Measurements from ENCODE around the gene ZNF345. TPM values are rescaled to one million over a fixed set of nuclear protein-coding genes. Genes with fewer than 3 reads are reported as not detected.

The ZNF345 gene
- total RNA-seq, 1 donor from 2014 or later, result 3.1 TPM

DNA sequence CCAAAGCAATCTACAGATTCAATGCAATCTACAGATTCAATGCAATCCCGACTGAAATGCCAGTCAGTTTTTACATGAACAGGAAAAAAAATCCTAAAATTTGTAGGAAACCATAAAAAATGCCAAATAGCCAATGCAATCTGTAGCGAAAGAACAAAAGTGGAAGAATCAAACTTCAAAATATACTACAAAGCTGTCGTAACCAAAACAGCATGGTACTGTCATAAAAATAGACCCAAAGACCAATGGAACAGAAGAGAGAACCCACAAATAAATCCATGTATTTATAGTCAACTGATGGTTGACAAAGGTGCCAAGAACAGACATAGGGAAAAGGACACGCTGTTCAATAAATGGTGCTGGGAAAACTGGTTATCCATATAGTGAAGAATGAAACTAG, 47.7 kb downstream of the ZNF345 start:
- Histone ChIP-seq H3K36me3 (ENCODE audit: control insufficient read depth, insufficient read depth, low read length) (no peaks in the 10 kb centered on the region), H3K4me3 (ENCODE audit: low read depth, low read length) (no peak overlapping the region), H3K27me3 (ENCODE audit: control insufficient read depth, insufficient read depth, low read length) (no peaks in the 10 kb centered on the region)
- TF ChIP-seq, protein P1, sequence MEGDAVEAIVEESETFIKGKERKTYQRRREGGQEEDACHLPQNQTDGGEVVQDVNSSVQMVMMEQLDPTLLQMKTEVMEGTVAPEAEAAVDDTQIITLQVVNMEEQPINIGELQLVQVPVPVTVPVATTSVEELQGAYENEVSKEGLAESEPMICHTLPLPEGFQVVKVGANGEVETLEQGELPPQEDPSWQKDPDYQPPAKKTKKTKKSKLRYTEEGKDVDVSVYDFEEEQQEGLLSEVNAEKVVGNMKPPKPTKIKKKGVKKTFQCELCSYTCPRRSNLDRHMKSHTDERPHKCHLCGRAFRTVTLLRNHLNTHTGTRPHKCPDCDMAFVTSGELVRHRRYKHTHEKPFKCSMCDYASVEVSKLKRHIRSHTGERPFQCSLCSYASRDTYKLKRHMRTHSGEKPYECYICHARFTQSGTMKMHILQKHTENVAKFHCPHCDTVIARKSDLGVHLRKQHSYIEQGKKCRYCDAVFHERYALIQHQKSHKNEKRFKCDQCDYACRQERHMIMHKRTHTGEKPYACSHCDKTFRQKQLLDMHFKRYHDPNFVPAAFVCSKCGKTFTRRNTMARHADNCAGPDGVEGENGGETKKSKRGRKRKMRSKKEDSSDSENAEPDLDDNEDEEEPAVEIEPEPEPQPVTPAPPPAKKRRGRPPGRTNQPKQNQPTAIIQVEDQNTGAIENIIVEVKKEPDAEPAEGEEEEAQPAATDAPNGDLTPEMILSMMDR (IDR thresholded peaks at IDR 0.05; ENCODE audit: insufficient read depth, low read length, poor library complexity, severe bottlenecking), result no peak
- no peak for DNase-seq (ENCODE audit: low read depth)

DNA sequence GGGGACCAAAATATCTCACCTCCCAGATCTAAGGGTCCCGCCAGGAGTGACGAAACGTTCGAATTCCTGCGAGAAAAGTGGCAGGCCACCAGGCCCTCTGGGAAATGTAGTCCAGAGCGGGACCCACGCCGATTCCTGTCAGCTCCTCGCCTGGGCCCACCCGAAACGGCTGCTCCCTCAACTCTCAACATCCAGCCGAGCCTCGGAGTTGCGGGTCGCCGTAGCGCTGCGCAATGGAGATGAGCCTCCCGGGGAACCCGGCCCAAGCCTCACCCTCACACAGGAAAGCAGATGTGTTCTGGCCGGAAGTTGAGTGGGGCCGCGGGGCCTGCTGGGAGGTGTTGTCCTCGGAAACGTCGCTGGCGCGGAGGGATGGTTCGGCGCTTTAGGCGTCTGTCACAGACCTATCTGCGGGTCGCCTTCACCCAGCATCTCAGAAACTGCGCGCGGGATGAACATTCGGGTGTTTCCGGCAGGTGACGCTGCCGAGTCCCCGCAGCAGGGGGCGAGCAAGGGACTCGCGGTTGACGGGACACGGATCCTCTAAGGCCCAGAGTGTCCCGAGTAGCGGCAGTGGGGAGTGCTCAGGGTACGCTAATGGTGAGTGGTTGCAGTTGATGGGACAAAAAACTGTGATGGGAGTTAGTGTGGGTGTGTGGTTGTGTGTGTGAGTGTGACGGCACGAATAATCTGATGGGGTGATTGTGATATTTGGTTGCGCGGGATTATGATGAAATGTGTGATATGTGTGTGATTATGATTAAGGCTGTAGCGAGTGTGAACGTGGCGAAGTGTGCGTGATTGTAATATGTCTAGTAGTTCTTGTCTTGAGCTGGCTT, 65.5 kb downstream of the ZNF345 start, which contains the start of the genes ZNF568 and ZNF829:
ZNF568 (plus strand) TSS at position 341 of the 839 bp plus-strand sequence. CDS start 6,439 bp downstream, outside the sequence.
ZNF829 (minus strand) TSS at position 300 of the 839 bp plus-strand sequence. CDS start 1,124 bp downstream, outside the sequence.
- TF ChIP-seq, protein P1 (IDR thresholded peaks at IDR 0.05; ENCODE audit: insufficient read depth, low read length, poor library complexity, severe bottlenecking), result peak; percentile 77
- no peaks in the 10 kb centered on the region for H3K27me3 ChIP-seq (ENCODE audit: control insufficient read depth, insufficient read depth, low read length)
- no peaks in the 10 kb centered on the region for H3K36me3 ChIP-seq (ENCODE audit: control insufficient read depth, insufficient read depth, low read length)
- peak; percentile 53 for DNase-seq (ENCODE audit: low read depth)
- peak within 1 kb of the TSS; percentile 87 for H3K4me3 ChIP-seq (ENCODE audit: low read depth, low read length)

DNA sequence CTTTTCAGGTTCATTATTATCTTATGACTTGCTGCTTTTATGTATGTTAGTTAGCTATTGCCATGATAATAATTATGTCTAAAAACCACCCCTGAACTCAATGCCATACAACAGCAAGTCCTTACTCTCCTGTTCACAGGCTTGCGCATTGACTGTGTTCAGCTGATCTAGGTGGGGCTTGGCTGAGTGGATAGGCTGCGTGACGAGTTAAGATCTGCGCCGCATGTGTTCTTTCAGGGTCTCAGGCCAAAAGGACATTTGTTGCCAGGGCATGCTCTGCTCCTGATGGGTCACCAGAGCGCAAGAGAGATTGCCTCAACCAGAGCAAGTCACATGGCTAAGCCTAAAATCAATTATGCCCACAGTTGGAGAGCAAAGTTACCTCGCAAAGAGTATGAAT, 66.3 kb downstream of the ZNF345 start:
- H3K4me3 ChIP-seq (ENCODE audit: low read depth, low read length), result peak overlapping the region; percentile 87
- DNase-seq (ENCODE audit: low read depth), result no peak
- TF ChIP-seq, protein P1 (IDR thresholded peaks at IDR 0.05; ENCODE audit: insufficient read depth, low read length, poor library complexity, severe bottlenecking), result no peak

DNA sequence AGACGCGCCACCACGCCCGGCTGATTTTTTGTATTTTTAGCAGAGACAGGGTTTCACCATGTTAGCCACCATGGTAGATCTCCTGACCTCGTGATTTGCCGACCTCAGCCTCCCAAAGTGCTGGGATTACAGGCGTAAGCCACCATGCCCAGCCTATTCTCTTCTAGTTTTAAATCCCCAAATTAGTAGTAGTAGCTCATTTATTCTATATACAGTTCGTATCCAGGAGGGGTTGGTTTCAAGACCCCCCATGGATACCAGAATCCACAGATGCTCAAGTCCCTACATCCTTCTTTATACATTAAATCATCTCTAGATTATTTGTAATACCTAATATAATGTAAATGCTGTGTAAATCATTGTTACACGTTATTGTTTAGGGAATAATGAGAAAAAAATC, 67.4 kb downstream of the ZNF345 start:
- no peak for DNase-seq (ENCODE audit: low read depth)
- Histone ChIP-seq H3K27me3 (ENCODE audit: control insufficient read depth, insufficient read depth, low read length) (no peaks in the 10 kb centered on the region), H3K4me3 (ENCODE audit: low read depth, low read length) (no peak overlapping the region), H3K36me3 (ENCODE audit: control insufficient read depth, insufficient read depth, low read length) (no peaks in the 10 kb centered on the region)
- TF ChIP-seq, protein P1 (IDR thresholded peaks at IDR 0.05; ENCODE audit: insufficient read depth, low read length, poor library complexity, severe bottlenecking), result no peak

More for the DNA sequence above, 66.3 kb downstream of the ZNF345 start:
- Histone ChIP-seq H3K36me3 (ENCODE audit: control insufficient read depth, insufficient read depth, low read length) (no peaks in the 10 kb centered on the region), H3K27me3 (ENCODE audit: control insufficient read depth, insufficient read depth, low read length) (no peaks in the 10 kb centered on the region)

Other genes with a start within 250 kb of the ZNF345 start
- gene ZNF382, start 245.6 kb upstream of the ZNF345 start, total RNA-seq, result 3.6 and 13.9 TPM in 2 replicates
- 9.4 and 12.5 TPM in 2 replicates for gene ZNF461, start 184.0 kb upstream of the ZNF345 start, total RNA-seq
- gene ZNF567, start 163.3 kb upstream of the ZNF345 start, total RNA-seq, result 7.7 and 7.9 TPM in 2 replicates
- gene ZNF850, start 78.1 kb upstream of the ZNF345 start, total RNA-seq, result 2.7 and 3.0 TPM in 2 replicates
- gene ZNF790, start 12.5 kb upstream of the ZNF345 start, total RNA-seq, result 2.8 and 3.6 TPM in 2 replicates
- gene ZNF829, start 65.4 kb downstream of the ZNF345 start, total RNA-seq, result 3.0 and 4.0 TPM in 2 replicates
- gene ZNF568, start 65.5 kb downstream of the ZNF345 start, total RNA-seq, result 5.7 and 6.8 TPM in 2 replicates
- gene ZNF420, start 227.6 kb downstream of the ZNF345 start, total RNA-seq, result 5.8 and 9.1 TPM in 2 replicates